A673 (cell line): ENCODE results near the gene KCNIP2. TPM values are rescaled to one million over a fixed set of nuclear protein-coding genes. Genes with fewer than 3 reads are reported as not detected.

Experiments
- BruUV-seq: library from RNA; stranded (reverse); fragments of 400-500 nt; replicated peaks from 2 replicates; lab custom pipeline; 2021; lab: Mats Ljungman, UMichigan
- CTCF ChIA-PET: fragments of 300-600 bp; sonication (Branson Sonifier 250); formaldehyde crosslinking; loops from one replicate; lab custom pipeline; 2022; ENCODE audit warnings: antibody characterized with exemption; lab: Charles Lee
- POLR2A ChIA-PET: fragments of 300-600 bp; sonication (Branson Sonifier 250); formaldehyde crosslinking; loops from one replicate; lab custom pipeline; 2022; ENCODE audit warnings: antibody characterized with exemption; ENCODE audit not compliant: low non-redundant PET; lab: Charles Lee
- DNase-seq: peaks from one replicate; pipeline ENCODE4 v3.0.0-alpha.2; 2015; ENCODE audit warnings: low spot score
- H3K27ac ChIP-seq: fragments of 200-600 bp; sonication (generic); 2 replicates; pipeline ENCODE4 v1.5.1; 2016; ENCODE audit warnings: mixed run types, low read depth, mild to moderate bottlenecking, mixed read lengths, antibody characterized with exemption, low read length; ENCODE audit not compliant: poor library complexity, severe bottlenecking
- H3K27me3 ChIP-seq: fragments of 200-600 bp; sonication (generic); replicated peaks from 2 replicates; pipeline ENCODE4 v1.6.1; 2017; ENCODE audit warnings: mixed run types, low read depth, mild to moderate bottlenecking, mixed read lengths, antibody characterized with exemption, low read length; ENCODE audit not compliant: insufficient read depth, poor library complexity
- H3K36me3 ChIP-seq: fragments of 200-600 bp; sonication (generic); 2 replicates; pipeline ENCODE4 v1.6.1; 2016; ENCODE audit warnings: mixed run types, mild to moderate bottlenecking, mixed read lengths, antibody characterized with exemption, low read length; ENCODE audit not compliant: insufficient read depth, poor library complexity, severe bottlenecking
- H3K4me1 ChIP-seq: fragments of 200-600 bp; sonication (generic); 2 replicates; pipeline ENCODE4 v1.6.1; 2017; ENCODE audit warnings: mixed run types, mild to moderate bottlenecking, mixed read lengths, antibody characterized with exemption, low read length; ENCODE audit not compliant: insufficient read depth, poor library complexity, severe bottlenecking
- H3K4me3 ChIP-seq: fragments of 200-600 bp; sonication (generic); 2 replicates; pipeline ENCODE4 v1.5.1; 2016; ENCODE audit warnings: low read depth, mixed run types, mild to moderate bottlenecking, mixed read lengths, low read length; ENCODE audit not compliant: poor library complexity, severe bottlenecking
- H3K9me3 ChIP-seq: fragments of 200-600 bp; sonication (generic); 2 replicates; pipeline ENCODE4 v1.6.1; 2016; ENCODE audit warnings: mixed run types, low read depth, mild to moderate bottlenecking, mixed read lengths, antibody characterized with exemption, low read length; ENCODE audit not compliant: poor library complexity, severe bottlenecking
- CTCF ChIP-seq: fragments of 300-800, 200-600 bp; sonication (generic); conservative IDR thresholded peaks from 2 replicates; pipeline ENCODE4 v1.5.1; 2017; ENCODE audit warnings: low read depth, mild to moderate bottlenecking, antibody characterized with exemption, low read length, moderate library complexity, mixed read lengths
- EZH2 ChIP-seq: fragments of 200-600 bp; sonication (generic); IDR thresholded peaks from 2 replicates; pipeline ENCODE4 v1.6.1; 2017; ENCODE audit warnings: borderline replicate concordance, low read depth, mild to moderate bottlenecking, mixed read lengths, antibody characterized with exemption, low read length; ENCODE audit not compliant: poor library complexity, severe bottlenecking
- intact Hi-C: fragments of 100-400 bp; cut with micrococcal nuclease; formaldehyde crosslinking; loops from one replicate; pipeline ENCODE4 v1.10.0; 2022; ENCODE audit not compliant: unreplicated experiment
- total RNA-seq: library from RNA; stranded (reverse); gene quantifications from 2 replicates; pipeline ENCODE4 v1.2.3, GENCODE V29; 2021

KCNIP2 gene
- total RNA-seq, 1 experiment from 2014 or later: 0.86 TPM

GRCh38 chr10:101839002-101839401 lies 4.6 kb downstream of the KCNIP2 start:
- no TSS peak for BruUV-seq
- ChIA-PET CTCF (interaction anchor here (0.7 to 3.7 kb wide), 2 partner anchors 51 to 170 kb away, joined by 6 to 71 read pairs; no protein-coding TSS in a partner anchor), POLR2A (no interaction called here)
- intact Hi-C loops: no loop called here
- H3K4me3 ChIP-seq: no peak overlapping the region
- no peaks in the 10 kb centered on the region for H3K36me3 ChIP-seq
- H3K4me1 ChIP-seq: peaks cover 9% of the 10 kb centered on the region
- H3K27ac ChIP-seq: no peak overlapping the region
- TF ChIP-seq EZH2 (no peak), CTCF (no peak)
- no peaks in the 10 kb centered on the region for H3K27me3 ChIP-seq
- no peak for DNase-seq
- H3K9me3 ChIP-seq: no peaks in the 10 kb centered on the region

GRCh38 chr10:101838416-101838970 lies 5.1 kb downstream of the KCNIP2 start:
- no peaks in the 10 kb centered on the region for H3K36me3 ChIP-seq
- H3K4me3 ChIP-seq: no peak overlapping the region
- H3K27me3 ChIP-seq: no peaks in the 10 kb centered on the region
- TF ChIP-seq EZH2 (no peak), CTCF (no peak)
- ChIA-PET CTCF (interaction anchor here (3.7 kb wide), 1 partner anchor 171 kb away, joined by 71 read pairs; no protein-coding TSS in a partner anchor), POLR2A (no interaction called here)
- no peaks in the 10 kb centered on the region for H3K9me3 ChIP-seq
- no peak for DNase-seq
- BruUV-seq: no TSS peak
- H3K27ac ChIP-seq: no peak overlapping the region
- peaks cover 9% of the 10 kb centered on the region for H3K4me1 ChIP-seq
- intact Hi-C loops: no loop called here

GRCh38 chr10:101837748-101838147 lies 5.9 kb downstream of the KCNIP2 start:
- no peak for DNase-seq
- TF ChIP-seq EZH2 (no peak), CTCF (no peak)
- no peaks in the 10 kb centered on the region for H3K27me3 ChIP-seq
- no peaks in the 10 kb centered on the region for H3K9me3 ChIP-seq
- no peak overlapping the region for H3K27ac ChIP-seq
- peaks cover 9% of the 10 kb centered on the region for H3K4me1 ChIP-seq
- BruUV-seq: no TSS peak
- ChIA-PET CTCF (interaction anchor here (2.4 kb wide), 1 partner anchor 172 kb away, joined by 10 read pairs; no protein-coding TSS in a partner anchor), POLR2A (no interaction called here)
- no peak overlapping the region for H3K4me3 ChIP-seq
- H3K36me3 ChIP-seq: no peaks in the 10 kb centered on the region
- intact Hi-C loops: no loop called here
